Breast epithelium (tissue), 4 donors: ENCODE results near the gene TAF4B. TPM values are rescaled to one million over a fixed set of nuclear protein-coding genes. Genes with fewer than 3 reads are reported as not detected.

Source experiments
- DNase-seq, 2 donors: peaks; one replicate each; pipeline ENCODE4 v3.0.0-alpha.2; 2019; ENCODE audit warnings: low spot score in 2 of 2
- H3K27ac ChIP-seq, 2 donors: fragments of 200-600 bp; sonication (generic) in 1 of 2; one replicate each; pipeline ENCODE4 v1.5.1; 2016 to 2019; ENCODE audit warnings: mild to moderate bottlenecking in 1 of 2
- H3K27me3 ChIP-seq, 2 donors: fragments of 200-600 bp; sonication (generic) in 1 of 2; one replicate each; pipeline versions ENCODE4 v1.5.1 to v1.6.0; 2017 to 2019; ENCODE audit warnings: control low read depth in 1 of 2, mild to moderate bottlenecking in 1 of 2
- H3K36me3 ChIP-seq: fragments of 200-600 bp; one replicate; pipeline ENCODE4 v1.5.1; 2019
- H3K4me1 ChIP-seq, 2 donors: fragments of 200-600 bp; sonication (generic); one replicate each; pipeline ENCODE4 v1.5.1; 2016 to 2019; ENCODE audit warnings: control low read depth in 1 of 2
- H3K4me3 ChIP-seq, 3 donors: fragments of 200-600 bp; sonication (generic); 1 replicate in 2 of 3; 2 replicates in 1 of 3; pipeline ENCODE4 v1.5.1; 2016 to 2019; ENCODE audit warnings: mild to moderate bottlenecking in 3 of 3, moderate library complexity in 2 of 3
- H3K9me3 ChIP-seq, 2 donors: fragments of 200-600 bp; sonication (generic) in 1 of 2; one replicate each; pipeline ENCODE4 v1.5.1; 2016 to 2019; ENCODE audit warnings: control low read depth in 1 of 2
- POLR2A ChIP-seq: fragments of 450-650 bp; IDR thresholded peaks from one replicate; pipeline ENCODE4 v1.6.1; 2016; ENCODE audit warnings: antibody characterized with exemption, mild to moderate bottlenecking, moderate library complexity
- POLR2AphosphoS5 ChIP-seq, 3 donors: sonication (generic); formaldehyde crosslinking; IDR thresholded peaks; one replicate each; pipeline ENCODE4 v1.6.1; 2017; ENCODE audit warnings: antibody characterized with exemption in 3 of 3
- intact Hi-C: fragments of 100-400 bp; cut with DNase I; formaldehyde crosslinking; loops from one replicate; pipeline ENCODE4 v1.15.1; 2023; ENCODE audit warnings: low total_unique reads
- total RNA-seq, 3 donors: library from RNA; depleted of rRNA; stranded (reverse); fragments of >200 nt; gene quantifications; one replicate each; pipeline ENCODE4 v1.1.0, GENCODE V29; 2016
- TF ChIP-seq, protein P1 (sequence below), 3 donors: fragments of 450-650 bp; IDR thresholded peaks; one replicate each; pipeline ENCODE4 v1.5.1; 2016 to 2017; ENCODE audit warnings: antibody characterized with exemption in 3 of 3, mild to moderate bottlenecking in 3 of 3, moderate library complexity in 3 of 3

The TAF4B gene
- total RNA-seq, 3 donors from 2014 or later = 13.6 to 16.8 (median 14.1) TPM

DNA sequence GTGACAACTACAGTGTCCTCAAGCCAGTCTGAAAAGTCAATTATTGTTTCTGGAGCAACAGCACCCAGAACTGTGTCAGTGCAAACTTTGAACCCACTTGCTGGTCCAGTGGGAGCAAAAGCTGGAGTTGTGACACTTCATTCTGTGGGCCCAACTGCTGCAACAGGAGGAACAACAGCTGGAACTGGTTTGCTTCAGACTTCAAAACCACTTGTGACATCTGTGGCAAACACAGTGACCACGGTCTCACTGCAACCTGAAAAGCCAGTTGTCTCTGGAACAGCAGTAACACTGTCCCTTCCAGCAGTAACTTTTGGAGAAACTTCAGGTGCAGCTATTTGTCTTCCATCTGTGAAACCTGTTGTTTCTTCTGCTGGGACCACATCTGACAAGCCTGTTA, 59.8 kb downstream of the TAF4B start:
- TF ChIP-seq POLR2AphosphoS5 (IDR thresholded peaks at IDR 0.05) = no peak
- TF ChIP-seq POLR2A = no peak
- TF ChIP-seq, protein P1, sequence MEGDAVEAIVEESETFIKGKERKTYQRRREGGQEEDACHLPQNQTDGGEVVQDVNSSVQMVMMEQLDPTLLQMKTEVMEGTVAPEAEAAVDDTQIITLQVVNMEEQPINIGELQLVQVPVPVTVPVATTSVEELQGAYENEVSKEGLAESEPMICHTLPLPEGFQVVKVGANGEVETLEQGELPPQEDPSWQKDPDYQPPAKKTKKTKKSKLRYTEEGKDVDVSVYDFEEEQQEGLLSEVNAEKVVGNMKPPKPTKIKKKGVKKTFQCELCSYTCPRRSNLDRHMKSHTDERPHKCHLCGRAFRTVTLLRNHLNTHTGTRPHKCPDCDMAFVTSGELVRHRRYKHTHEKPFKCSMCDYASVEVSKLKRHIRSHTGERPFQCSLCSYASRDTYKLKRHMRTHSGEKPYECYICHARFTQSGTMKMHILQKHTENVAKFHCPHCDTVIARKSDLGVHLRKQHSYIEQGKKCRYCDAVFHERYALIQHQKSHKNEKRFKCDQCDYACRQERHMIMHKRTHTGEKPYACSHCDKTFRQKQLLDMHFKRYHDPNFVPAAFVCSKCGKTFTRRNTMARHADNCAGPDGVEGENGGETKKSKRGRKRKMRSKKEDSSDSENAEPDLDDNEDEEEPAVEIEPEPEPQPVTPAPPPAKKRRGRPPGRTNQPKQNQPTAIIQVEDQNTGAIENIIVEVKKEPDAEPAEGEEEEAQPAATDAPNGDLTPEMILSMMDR (IDR thresholded peaks at IDR 0.05) = no peak
- Histone ChIP-seq H3K4me3 (no peak overlapping the region), H3K27me3 (no peaks in the 10 kb centered on the region), H3K9me3 (peaks cover 0 to 8% of the 10 kb centered on the region in 2 donors), H3K4me1 (no peaks in the 10 kb centered on the region), H3K36me3 (no peaks in the 10 kb centered on the region), H3K27ac (no peak overlapping the region)
- DNase-seq = peak in 1 of 2 donors; percentile 25
- intact Hi-C loops = no loop called here

DNA sequence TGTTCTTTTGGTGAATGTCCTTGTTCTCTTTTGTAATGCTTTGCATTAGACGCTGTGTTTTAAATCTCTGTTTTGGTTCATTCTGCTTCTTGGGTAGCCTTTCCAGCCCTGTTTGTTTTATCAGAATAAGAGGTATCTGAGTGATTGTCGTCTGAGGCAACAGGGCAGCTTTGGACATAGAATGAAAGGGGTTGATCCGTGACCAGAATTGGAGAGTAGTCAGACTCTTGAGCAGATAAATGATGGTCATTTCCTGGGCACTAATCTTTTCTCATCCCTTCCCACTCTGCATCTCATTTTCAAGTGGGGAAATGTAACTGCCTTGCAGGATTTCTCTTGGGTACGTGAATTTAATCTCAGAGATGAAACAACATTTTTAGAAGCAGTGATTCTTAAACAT, 61.4 kb downstream of the TAF4B start:
- Histone ChIP-seq H3K9me3 (peaks cover 0 to 8% of the 10 kb centered on the region in 2 donors), H3K27ac (no peak overlapping the region), H3K36me3 (no peaks in the 10 kb centered on the region), H3K27me3 (no peaks in the 10 kb centered on the region), H3K4me1 (no peaks in the 10 kb centered on the region), H3K4me3 (no peak overlapping the region)
- TF ChIP-seq POLR2A (no peak), POLR2AphosphoS5 (IDR thresholded peaks at IDR 0.05) (no peak)
- TF ChIP-seq, protein P1 (IDR thresholded peaks at IDR 0.05) = no peak
- no peak for DNase-seq
- intact Hi-C loops = no loop called here

GRCh38 chr18:26290385-26290784, 64.1 kb downstream of the TAF4B start:
- no peak overlapping the region for H3K4me3 ChIP-seq
- intact Hi-C loops = no loop called here
- H3K27ac ChIP-seq = no peak overlapping the region
- no peaks in the 10 kb centered on the region for H3K9me3 ChIP-seq
- TF ChIP-seq, protein P1 (IDR thresholded peaks at IDR 0.05) = no peak
- TF ChIP-seq POLR2AphosphoS5 (IDR thresholded peaks at IDR 0.05) (no peak), POLR2A (no peak)
- no peaks in the 10 kb centered on the region for H3K27me3 ChIP-seq
- no peaks in the 10 kb centered on the region for H3K36me3 ChIP-seq
- no peak for DNase-seq
- H3K4me1 ChIP-seq = no peaks in the 10 kb centered on the region

- Histone ChIP-seq H3K4me1 (no peaks in the 10 kb centered on the region), H3K27me3 (no peaks in the 10 kb centered on the region), H3K4me3 (no peak overlapping the region), H3K9me3 (no peaks in the 10 kb centered on the region), H3K27ac (no peak overlapping the region), H3K36me3 (no peaks in the 10 kb centered on the region)
- intact Hi-C loops = no loop called here
- DNase-seq = no peak
- TF ChIP-seq, protein P1 (IDR thresholded peaks at IDR 0.05) = no peak
- TF ChIP-seq POLR2AphosphoS5 (IDR thresholded peaks at IDR 0.05) (no peak), POLR2A (no peak)
These were observed 67.7 kb downstream of the TAF4B start for GRCh38 chr18:26293982-26294381.

- DNase-seq = no peak
- no peaks in the 10 kb centered on the region for H3K9me3 ChIP-seq
- no peak overlapping the region for H3K27ac ChIP-seq
- H3K4me3 ChIP-seq = no peak overlapping the region
- no peaks in the 10 kb centered on the region for H3K27me3 ChIP-seq
- intact Hi-C loops = no loop called here
- no peaks in the 10 kb centered on the region for H3K4me1 ChIP-seq
- no peaks in the 10 kb centered on the region for H3K36me3 ChIP-seq
- TF ChIP-seq, protein P1 (IDR thresholded peaks at IDR 0.05) = no peak
These were observed 71.9 kb downstream of the TAF4B start for GRCh38 chr18:26298107-26298506.
